GM12864 (cell line): Measurements from ENCODE around the gene VSX2.
"Not testable (repeated sequence)": the region's sequence is repeated elsewhere in the genome, so short reads cannot be mapped to it uniquely, and the experiment has no call there.

ENCODE experiments used
- DNase-seq: peaks from one replicate; pipeline ENCODE4 v3.0.0-alpha.2; 2011; ENCODE audit warnings: low read depth
- H3K4me3 ChIP-seq: 2 replicates; pipeline ENCODE4 v1.5.1; 2011; ENCODE audit warnings: mild to moderate bottlenecking, low read depth, low read length, control low read depth
- TF ChIP-seq, protein P1 (sequence below): IDR thresholded peaks from 2 replicates; pipeline ENCODE4 v1.5.1; 2011; ENCODE audit warnings: low read depth, mild to moderate bottlenecking, moderate library complexity, low read length, control low read depth, inconsistent platforms; ENCODE audit errors: missing control alignments

VSX2 gene

GRCh38 chr14:74263921-74264320 lies 24.7 kb downstream of the VSX2 start:
- H3K4me3 ChIP-seq = no peak overlapping the region
- no peak for DNase-seq
- TF ChIP-seq, protein P1, sequence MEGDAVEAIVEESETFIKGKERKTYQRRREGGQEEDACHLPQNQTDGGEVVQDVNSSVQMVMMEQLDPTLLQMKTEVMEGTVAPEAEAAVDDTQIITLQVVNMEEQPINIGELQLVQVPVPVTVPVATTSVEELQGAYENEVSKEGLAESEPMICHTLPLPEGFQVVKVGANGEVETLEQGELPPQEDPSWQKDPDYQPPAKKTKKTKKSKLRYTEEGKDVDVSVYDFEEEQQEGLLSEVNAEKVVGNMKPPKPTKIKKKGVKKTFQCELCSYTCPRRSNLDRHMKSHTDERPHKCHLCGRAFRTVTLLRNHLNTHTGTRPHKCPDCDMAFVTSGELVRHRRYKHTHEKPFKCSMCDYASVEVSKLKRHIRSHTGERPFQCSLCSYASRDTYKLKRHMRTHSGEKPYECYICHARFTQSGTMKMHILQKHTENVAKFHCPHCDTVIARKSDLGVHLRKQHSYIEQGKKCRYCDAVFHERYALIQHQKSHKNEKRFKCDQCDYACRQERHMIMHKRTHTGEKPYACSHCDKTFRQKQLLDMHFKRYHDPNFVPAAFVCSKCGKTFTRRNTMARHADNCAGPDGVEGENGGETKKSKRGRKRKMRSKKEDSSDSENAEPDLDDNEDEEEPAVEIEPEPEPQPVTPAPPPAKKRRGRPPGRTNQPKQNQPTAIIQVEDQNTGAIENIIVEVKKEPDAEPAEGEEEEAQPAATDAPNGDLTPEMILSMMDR = no peak

GRCh38 chr14:74265301-74265965 lies 26.2 kb downstream of the VSX2 start:
- no peak overlapping the region for H3K4me3 ChIP-seq
- TF ChIP-seq, protein P1 = no peak
- DNase-seq = no peak

GRCh38 chr14:74267588-74267987 lies 28.3 kb downstream of the VSX2 start:
- TF ChIP-seq, protein P1 = no peak
- DNase-seq = no peak
- H3K4me3 ChIP-seq = no peak overlapping the region

GRCh38 chr14:74270382-74271177 lies 31.3 kb downstream of the VSX2 start:
- DNase-seq, H3K4me3 ChIP-seq: not testable (repeated sequence)

DNA sequence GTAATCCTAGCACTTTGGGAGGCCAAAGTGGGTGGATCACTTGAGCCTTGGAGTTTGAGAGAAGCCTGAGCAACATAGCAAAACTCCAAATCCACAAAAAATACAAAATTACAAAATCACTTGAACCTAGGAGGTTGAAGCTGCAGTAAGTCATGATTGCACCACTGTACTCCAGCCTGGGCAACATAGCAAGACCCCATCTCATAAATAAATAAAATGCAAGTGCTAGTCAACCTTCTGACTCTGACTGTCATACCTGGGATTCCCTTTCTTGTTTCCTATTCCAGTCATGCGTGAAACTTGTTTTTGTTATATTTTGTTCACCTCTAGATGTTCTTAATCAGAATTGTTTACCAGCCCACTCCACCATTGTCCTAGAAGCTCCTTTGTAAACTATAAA lies 32.1 kb downstream of the VSX2 start:
- DNase-seq = no peak
- no peak overlapping the region for H3K4me3 ChIP-seq
- TF ChIP-seq, protein P1 = no peak

GRCh38 chr14:74275241-74275841 lies 36.1 kb downstream of the VSX2 start:
- H3K4me3 ChIP-seq = no peak overlapping the region
- DNase-seq = no peak
- TF ChIP-seq, protein P1 = no peak

DNA sequence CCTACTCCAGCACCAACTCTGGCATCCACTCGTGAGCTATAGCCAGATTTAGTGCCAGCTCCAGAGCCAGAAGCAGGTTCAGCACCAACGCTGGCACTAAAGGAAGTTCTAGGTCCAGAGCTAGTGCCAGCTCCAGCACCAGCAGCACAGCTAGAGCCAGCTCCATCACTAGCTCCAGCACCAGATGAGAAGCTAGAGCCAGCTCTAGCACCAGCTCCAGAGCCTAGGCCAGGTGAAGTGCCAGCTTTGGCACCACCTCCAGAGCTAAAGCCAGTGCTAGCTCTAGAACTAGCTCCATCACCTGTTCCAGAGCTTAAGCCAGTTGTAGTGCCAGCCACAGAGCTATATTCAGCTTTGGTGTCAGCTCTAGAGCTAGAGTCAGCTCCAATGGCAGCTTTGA lies 38.8 kb downstream of the VSX2 start:
- TF ChIP-seq, protein P1 = no peak
- no peak overlapping the region for H3K4me3 ChIP-seq
- no peak for DNase-seq
